Non-pigmented ciliary epithelial cell (primary cell): ENCODE measurements around the gene RARB.

Source experiments
- DNase-seq: peaks from one replicate; pipeline ENCODE4 v3.0.0-alpha.2; 2010; ENCODE audit warnings: low read depth

RARB gene

GRCh38 chr3:25610167-25610566 lies 182.1 kb downstream of the RARB start:
- no peak for DNase-seq

- no peak for DNase-seq
Observed at GRCh38 chr3:25610779-25611178, 182.7 kb downstream of the RARB start.

GRCh38 chr3:25611193-25611592 lies 183.1 kb downstream of the RARB start:
- DNase-seq = no peak

DNA sequence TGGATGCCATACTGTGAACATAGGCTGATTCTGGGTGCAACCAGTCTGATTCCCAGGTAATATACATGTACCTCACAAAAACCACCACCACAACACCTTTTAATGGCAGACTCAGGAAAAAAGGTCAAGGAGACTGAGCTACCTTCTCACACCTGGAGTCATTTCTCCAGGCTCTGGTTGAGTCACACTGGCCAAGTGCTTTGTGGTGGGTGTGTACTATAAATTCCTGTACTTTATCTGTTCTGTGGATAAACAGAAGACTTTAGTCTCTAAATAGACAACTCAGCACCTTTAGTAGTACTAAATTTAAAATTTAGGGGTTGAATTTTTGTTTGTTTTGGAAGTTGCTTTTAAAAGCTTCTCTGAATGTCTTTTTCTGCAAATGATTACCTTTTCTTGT lies 190.0 kb downstream of the RARB start:
- DNase-seq = no peak

DNA sequence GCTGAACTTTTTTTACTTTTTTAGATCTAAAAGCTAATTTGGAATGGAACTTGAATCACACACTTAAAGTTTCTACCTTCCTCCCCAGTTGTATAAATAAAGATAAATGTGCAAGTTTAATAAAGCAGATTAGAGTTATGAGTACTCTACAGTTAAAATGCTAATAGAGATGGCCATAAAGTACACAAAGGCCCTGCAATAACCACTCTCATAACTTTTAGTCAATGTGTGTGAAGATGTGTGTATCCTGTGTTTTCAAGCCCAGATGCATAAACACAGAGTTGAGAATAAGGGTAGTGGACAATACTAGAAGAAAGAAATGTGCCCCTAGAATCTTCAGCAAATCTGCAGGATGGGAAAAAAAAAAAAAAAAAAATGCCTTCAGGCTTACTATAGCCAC lies 191.3 kb downstream of the RARB start:
- no peak for DNase-seq

- no peak for DNase-seq
Observed at GRCh38 chr3:25620493-25620892, 192.4 kb downstream of the RARB start.

DNA sequence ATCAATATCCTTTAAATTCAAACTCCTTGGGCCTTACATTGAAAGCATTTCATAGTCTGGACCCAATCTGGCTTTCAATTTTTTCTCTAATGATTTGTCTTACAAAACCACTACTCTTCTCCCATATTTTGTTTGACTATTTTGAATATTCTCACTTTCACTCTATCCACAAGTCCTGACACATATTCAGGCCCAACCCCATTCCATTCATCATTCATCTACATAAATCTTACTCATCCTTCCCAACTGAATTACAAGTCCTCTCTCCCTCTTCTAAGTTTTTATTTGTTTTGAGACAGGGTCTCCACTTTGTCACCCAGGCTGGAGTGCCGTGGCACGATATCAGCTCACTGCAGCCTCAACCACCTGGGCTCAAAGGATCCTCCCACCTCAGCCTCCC lies 193.0 kb downstream of the RARB start:
- no peak for DNase-seq

DNA sequence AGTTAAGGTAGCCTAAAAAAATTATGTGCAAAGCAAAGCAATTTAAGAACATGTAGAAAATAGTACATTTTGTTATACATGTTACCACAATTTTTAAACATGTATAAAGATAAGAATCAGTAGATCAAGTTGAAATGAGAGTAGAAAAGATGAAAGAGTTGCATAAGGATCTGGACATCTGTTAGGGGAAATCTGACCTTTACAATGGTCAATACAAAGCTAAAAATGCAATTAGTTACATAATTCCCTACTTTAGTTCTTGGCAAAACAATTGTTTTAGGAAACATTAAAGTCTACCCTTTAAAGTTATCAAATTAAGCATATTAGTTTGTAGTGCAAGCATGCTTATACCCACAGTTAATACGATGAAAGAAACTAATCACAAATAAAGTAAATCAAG lies 203.9 kb downstream of the RARB start:
- no peak for DNase-seq

DNA sequence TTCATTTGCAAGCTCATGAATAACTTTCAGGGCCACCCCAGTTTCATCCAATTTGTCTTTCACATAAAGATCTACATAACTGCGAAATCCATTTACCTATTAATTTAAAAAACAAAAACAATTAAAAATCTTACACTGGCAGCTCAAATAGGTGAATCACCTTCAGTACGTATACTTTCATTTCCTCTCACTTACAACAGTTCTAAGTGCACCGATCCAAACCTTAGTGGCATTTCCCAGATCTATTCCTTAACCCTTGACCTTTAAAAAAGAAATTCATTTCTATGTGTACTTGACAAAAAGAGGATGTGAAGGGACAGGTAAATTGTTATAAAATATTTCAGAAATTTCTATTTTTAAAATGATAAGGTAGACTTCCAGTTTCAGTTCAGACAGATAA lies 205.9 kb downstream of the RARB start:
- DNase-seq = no peak

- no peak for DNase-seq
Observed at GRCh38 chr3:25635038-25635437, 207.0 kb downstream of the RARB start.
